CD8-positive, alpha-beta memory T cell (primary cell): ENCODE data around the gene IL4. TPM values are rescaled to one million over a fixed set of nuclear protein-coding genes. Genes with fewer than 3 reads are reported as not detected.

ENCODE experiments used
- CTCF ChIA-PET: fragments of 350-600 bp; sonication (Branson Sonifier 250); formaldehyde crosslinking; loops from one replicate; lab custom pipeline; 2021; ENCODE audit warnings: antibody characterized with exemption; lab: Charles Lee
- POLR2A ChIA-PET: fragments of 350-600 bp; sonication (Branson Sonifier 250); formaldehyde crosslinking; loops from one replicate; lab custom pipeline; 2021; ENCODE audit warnings: antibody characterized with exemption; lab: Charles Lee
- DNase-seq, 5 donors: peaks; one replicate each; pipeline versions ENCODE4 v3.0.0 to v3.0.0-alpha.2; 2020 to 2022; ENCODE audit warnings: mixed read lengths in 1 of 5
- H3K27ac ChIP-seq: one replicate; pipeline ENCODE4 v1.7.0; 2013; ENCODE audit warnings: low read depth, mild to moderate bottlenecking, low read length, moderate library complexity
- H3K27me3 ChIP-seq: 2 replicates; pipeline ENCODE4 v1.7.0; 2013; ENCODE audit warnings: low read length, mild to moderate bottlenecking; ENCODE audit not compliant: insufficient read depth, poor library complexity, severe bottlenecking
- H3K36me3 ChIP-seq: 2 replicates; pipeline ENCODE4 v1.7.0; 2013; ENCODE audit warnings: mild to moderate bottlenecking, low read length, moderate library complexity; ENCODE audit not compliant: insufficient read depth
- H3K4me1 ChIP-seq: 2 replicates; pipeline ENCODE4 v1.7.0; 2013; ENCODE audit warnings: mild to moderate bottlenecking, low read length, moderate library complexity; ENCODE audit not compliant: insufficient read depth
- H3K4me3 ChIP-seq: 2 replicates; pipeline ENCODE4 v1.7.0; 2013; ENCODE audit warnings: mild to moderate bottlenecking, low read length
- H3K9me3 ChIP-seq: 2 replicates; pipeline ENCODE4 v1.7.0; 2013; ENCODE audit warnings: mild to moderate bottlenecking, low read length
- H3K27ac Mint-ChIP-seq, 8 donors: one replicate each; pipeline ENCODE4 v1.8.0; 2020 to 2021; ENCODE audit warnings: mixed read lengths in 8 of 8, mild to moderate bottlenecking in 6 of 8, inconsistent platforms in 3 of 8, moderate library complexity in 3 of 8
- H3K27me3 Mint-ChIP-seq, 2 donors: one replicate each; pipeline ENCODE4 v1.8.0; 2020 to 2021; ENCODE audit warnings: mixed read lengths in 2 of 2, mild to moderate bottlenecking in 1 of 2, moderate library complexity in 1 of 2
- H3K36me3 Mint-ChIP-seq, 3 donors: one replicate each; pipeline ENCODE4 v1.8.0; 2020 to 2021; ENCODE audit warnings: mixed read lengths in 3 of 3, inconsistent platforms in 1 of 3, mild to moderate bottlenecking in 1 of 3
- H3K4me1 Mint-ChIP-seq, 3 donors: one replicate each; pipeline ENCODE4 v1.8.0; 2020 to 2021; ENCODE audit warnings: mixed read lengths in 3 of 3, inconsistent platforms in 1 of 3, mild to moderate bottlenecking in 1 of 3
- H3K4me3 Mint-ChIP-seq, 7 donors: one replicate each; pipeline ENCODE4 v1.8.0; 2020 to 2021; ENCODE audit warnings: mixed read lengths in 7 of 7, mild to moderate bottlenecking in 6 of 7, moderate library complexity in 4 of 7, inconsistent platforms in 2 of 7
- H3K9me3 Mint-ChIP-seq, 5 donors: one replicate each; pipeline ENCODE4 v1.8.0; 2020 to 2022; ENCODE audit warnings: mixed read lengths in 5 of 5, mild to moderate bottlenecking in 3 of 5, moderate library complexity in 2 of 5, inconsistent platforms in 1 of 5
- polyA plus RNA-seq: library from polyadenylated mRNA; unstranded; fragments of 300-500 nt; fragmentation: Illumina TruSeq; gene quantifications from one replicate; pipeline ENCODE4 v1.2.3, GENCODE V29; 2021
- total RNA-seq, 2 experiments: library from RNA; stranded (reverse); gene quantifications; one replicate each; pipeline ENCODE4 v1.2.3, GENCODE V29; 2021

IL4 gene
- total and polyA plus RNA-seq, 3 experiments from 2014 or later, result 6.4 to 6.8 TPM; not detected in 1

- H3K36me3 Mint-ChIP-seq, result no peaks in the 10 kb centered on the region
- Histone ChIP-seq H3K4me1 (peaks cover 36% of the 10 kb centered on the region), H3K9me3 (no peaks in the 10 kb centered on the region), H3K4me3 (no peak overlapping the region), H3K27ac (peak overlapping the region; percentile 9), H3K36me3 (no peaks in the 10 kb centered on the region), H3K27me3 (peaks cover 14% of the 10 kb centered on the region)
- DNase-seq, result no peak
- ChIA-PET CTCF (interaction anchor here (1.0 kb wide), 1 partner anchor 37 kb away, joined by 3 read pairs; no protein-coding TSS in a partner anchor), POLR2A (no interaction called here)
- peaks cover 8 to 23% of the 10 kb centered on the region in 2 donors for H3K27me3 Mint-ChIP-seq
- no peak overlapping the region for H3K4me3 Mint-ChIP-seq
- H3K9me3 Mint-ChIP-seq, result no peaks in the 10 kb centered on the region
- H3K4me1 Mint-ChIP-seq, result peaks cover 27 to 60% (median 31%) of the 10 kb centered on the region in 3 donors
- H3K27ac Mint-ChIP-seq, result peak overlapping the region in 6 of 8 donors; percentile 23 to 78 (median 47)
Measured at GRCh38 chr5:132661231-132662003, 12.4 kb upstream of the IL4 start.

DNA sequence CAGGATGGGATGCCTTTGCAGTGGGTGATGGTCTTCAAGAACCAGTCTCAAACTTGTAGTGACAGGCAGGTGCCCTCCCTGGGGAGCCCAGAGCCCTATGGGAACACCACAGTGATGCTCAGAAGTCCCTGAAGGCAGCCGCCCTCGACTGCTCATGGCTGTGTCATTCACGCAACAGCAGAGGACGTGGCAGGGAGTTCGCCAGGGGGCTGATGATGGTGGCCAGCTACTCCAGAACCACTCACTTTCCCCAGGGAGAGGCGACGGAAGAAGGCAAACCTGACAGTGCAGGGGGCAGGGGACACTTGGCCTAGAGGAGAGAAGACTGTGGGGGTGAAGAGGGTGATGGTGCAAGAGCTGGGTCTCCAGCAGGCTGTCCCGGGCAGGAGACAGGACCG lies 11.8 kb upstream of the IL4 start:
- no peak for DNase-seq
- ChIA-PET POLR2A (no interaction called here), CTCF (interaction anchor here (1.0 kb wide), 1 partner anchor 37 kb away, joined by 3 read pairs; no protein-coding TSS in a partner anchor)
- no peaks in the 10 kb centered on the region for H3K36me3 ChIP-seq
- peaks cover 6 to 17% of the 10 kb centered on the region in 2 donors for H3K27me3 Mint-ChIP-seq
- H3K36me3 Mint-ChIP-seq, result no peaks in the 10 kb centered on the region
- H3K9me3 ChIP-seq, result no peaks in the 10 kb centered on the region
- no peak overlapping the region for H3K4me3 ChIP-seq
- H3K9me3 Mint-ChIP-seq, result no peaks in the 10 kb centered on the region
- peaks cover 23 to 54% (median 25%) of the 10 kb centered on the region in 3 donors for H3K4me1 Mint-ChIP-seq
- peak overlapping the region; percentile 9 for H3K27ac ChIP-seq
- peak overlapping the region in 5 of 8 donors; percentile 23 to 85 (median 74) for H3K27ac Mint-ChIP-seq
- H3K4me1 ChIP-seq, result peaks cover 30% of the 10 kb centered on the region
- H3K4me3 Mint-ChIP-seq, result peak overlapping the region in 1 of 7 donors; percentile 68
- peaks cover 8% of the 10 kb centered on the region for H3K27me3 ChIP-seq

DNA sequence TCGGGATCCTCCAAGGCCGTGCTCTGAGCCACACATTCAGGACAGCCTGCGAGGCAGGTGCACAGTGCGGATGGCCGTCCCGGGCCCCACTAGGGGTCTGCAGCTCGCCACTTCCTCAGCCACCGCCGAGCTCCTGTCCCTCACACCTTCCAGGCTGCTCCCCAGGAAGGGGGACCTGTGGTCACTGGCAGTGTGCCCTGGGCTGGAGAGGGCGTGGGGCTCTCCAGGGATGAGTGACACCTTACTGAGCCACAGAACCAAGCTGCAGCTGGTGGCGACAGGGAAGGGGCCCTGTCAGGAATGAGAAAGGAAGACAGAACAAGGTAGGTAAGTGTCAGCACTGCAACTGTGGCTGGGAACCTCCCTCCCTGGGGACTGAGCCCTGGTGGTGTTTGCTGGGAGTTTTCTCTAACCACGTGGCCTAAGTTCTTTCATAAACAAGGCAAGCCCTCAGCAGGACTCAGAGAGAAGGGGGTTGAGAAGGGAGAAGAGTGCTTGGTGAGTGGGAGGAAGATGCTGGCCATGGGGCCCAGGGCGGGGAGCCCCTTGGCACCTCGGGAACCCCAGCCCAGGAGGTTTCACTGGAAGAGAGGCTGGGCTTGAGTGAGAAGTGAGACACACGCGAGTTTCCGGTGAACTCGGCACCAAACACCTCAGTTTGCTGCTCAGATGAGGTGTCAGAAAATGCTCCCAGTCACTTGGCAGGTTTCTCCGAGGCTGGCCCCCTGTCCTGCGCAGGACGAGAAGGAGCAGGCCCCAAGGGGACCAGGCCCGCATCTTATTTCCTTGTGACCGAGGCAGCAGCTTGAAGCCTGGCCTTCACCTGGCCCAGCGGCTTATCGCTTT lies 10.6 kb upstream of the IL4 start:
- Histone ChIP-seq H3K36me3 (no peaks in the 10 kb centered on the region), H3K27ac (peak overlapping the region; percentile 85), H3K4me3 (peak overlapping the region; percentile 19), H3K9me3 (no peaks in the 10 kb centered on the region), H3K27me3 (peaks cover under 1% of the 10 kb centered on the region), H3K4me1 (peaks cover 28% of the 10 kb centered on the region)
- Mint-ChIP-seq H3K9me3 (no peaks in the 10 kb centered on the region), H3K27me3 (peaks cover 2 to 7% of the 10 kb centered on the region in 2 donors), H3K4me1 (peaks cover 23 to 43% (median 23%) of the 10 kb centered on the region in 3 donors), H3K36me3 (no peaks in the 10 kb centered on the region), H3K27ac (peak overlapping the region; percentile 83 to 98 (median 93)), H3K4me3 (peak overlapping the region; percentile 2 to 90 (median 65))
- ChIA-PET CTCF (no interaction called here), POLR2A (no interaction called here)
- DNase-seq, result peak in 4 of 5 donors; percentile 25 to 65 (median 38)

GRCh38 chr5:132663771-132664695 lies 9.8 kb upstream of the IL4 start:
- no peaks in the 10 kb centered on the region for H3K36me3 ChIP-seq
- ChIA-PET POLR2A (no interaction called here), CTCF (no interaction called here)
- H3K27me3 ChIP-seq, result no peaks in the 10 kb centered on the region
- Mint-ChIP-seq H3K36me3 (no peaks in the 10 kb centered on the region), H3K27ac (peak overlapping the region; percentile 83 to 98 (median 93)), H3K4me3 (peak overlapping the region in 6 of 7 donors; percentile 42 to 90 (median 60)), H3K9me3 (no peaks in the 10 kb centered on the region), H3K27me3 (peaks cover under 1 to 3% of the 10 kb centered on the region in 2 donors), H3K4me1 (peaks cover 23 to 42% (median 23%) of the 10 kb centered on the region in 3 donors)
- peak overlapping the region; percentile 19 for H3K4me3 ChIP-seq
- peak in 2 of 5 donors; percentile 31 to 55 for DNase-seq
- no peaks in the 10 kb centered on the region for H3K9me3 ChIP-seq
- peaks cover 28% of the 10 kb centered on the region for H3K4me1 ChIP-seq
- H3K27ac ChIP-seq, result peak overlapping the region; percentile 85

DNA sequence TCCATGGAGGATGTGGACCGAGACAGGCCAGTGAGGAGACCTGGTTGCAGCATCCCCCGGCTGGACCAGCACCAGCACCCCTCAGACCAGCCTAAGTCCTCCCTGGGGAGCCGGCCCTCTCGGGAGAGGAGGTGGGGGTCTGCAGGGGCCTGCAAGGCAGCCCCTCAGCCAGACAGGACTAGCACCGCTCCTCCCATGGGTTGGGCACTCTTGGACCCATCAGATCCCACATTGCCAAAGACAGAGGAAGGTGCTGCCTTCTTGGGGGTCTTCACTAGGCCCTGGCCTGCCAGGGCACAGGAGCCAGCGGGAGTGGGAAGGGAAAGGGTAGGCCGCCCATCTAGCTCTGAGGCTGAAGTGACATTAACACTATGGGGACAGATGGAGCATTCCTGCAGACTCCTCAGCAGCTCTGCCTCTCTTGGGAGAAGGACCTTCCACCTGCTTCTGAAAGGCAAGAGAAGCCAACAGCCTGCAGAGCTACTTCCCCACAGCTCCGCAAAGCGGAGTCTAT lies 9.0 kb upstream of the IL4 start:
- H3K27ac Mint-ChIP-seq, result peak overlapping the region in 7 of 8 donors; percentile 80 to 98 (median 91)
- H3K36me3 Mint-ChIP-seq, result no peaks in the 10 kb centered on the region
- peaks cover 0 to 4% of the 10 kb centered on the region in 2 donors for H3K27me3 Mint-ChIP-seq
- peaks cover 23 to 42% (median 23%) of the 10 kb centered on the region in 3 donors for H3K4me1 Mint-ChIP-seq
- peaks cover 28% of the 10 kb centered on the region for H3K4me1 ChIP-seq
- no peak for DNase-seq
- H3K36me3 ChIP-seq, result no peaks in the 10 kb centered on the region
- H3K9me3 ChIP-seq, result no peaks in the 10 kb centered on the region
- ChIA-PET CTCF (interaction anchor here (0.9 kb wide), 1 partner anchor 155 kb away, joined by 3 read pairs; no protein-coding TSS in a partner anchor), POLR2A (no interaction called here)
- no peaks in the 10 kb centered on the region for H3K9me3 Mint-ChIP-seq
- no peak overlapping the region for H3K4me3 ChIP-seq
- peak overlapping the region; percentile 85 for H3K27ac ChIP-seq
- no peaks in the 10 kb centered on the region for H3K27me3 ChIP-seq
- H3K4me3 Mint-ChIP-seq, result peak overlapping the region in 1 of 7 donors; percentile 42

- ChIA-PET POLR2A (no interaction called here), CTCF (interaction anchor here (0.9 kb wide), 1 partner anchor 154 kb away, joined by 3 read pairs; no protein-coding TSS in a partner anchor)
- no peaks in the 10 kb centered on the region for H3K36me3 Mint-ChIP-seq
- Histone ChIP-seq H3K27me3 (no peaks in the 10 kb centered on the region), H3K27ac (no peak overlapping the region), H3K4me1 (peaks cover 28% of the 10 kb centered on the region), H3K36me3 (no peaks in the 10 kb centered on the region), H3K9me3 (no peaks in the 10 kb centered on the region), H3K4me3 (no peak overlapping the region)
- DNase-seq, result no peak
- H3K4me1 Mint-ChIP-seq, result peaks cover 23 to 42% (median 23%) of the 10 kb centered on the region in 3 donors
- H3K27ac Mint-ChIP-seq, result peak overlapping the region in 3 of 8 donors; percentile 28 to 86 (median 64)
- H3K27me3 Mint-ChIP-seq, result peaks cover 0 to 4% of the 10 kb centered on the region in 2 donors
- no peaks in the 10 kb centered on the region for H3K9me3 Mint-ChIP-seq
- H3K4me3 Mint-ChIP-seq, result no peak overlapping the region
Measured at GRCh38 chr5:132665574-132666080, 8.2 kb upstream of the IL4 start.
